ENCODE results near the gene REXO1.

- no peak for TF ChIP-seq POLR2A (IDR thresholded peaks at IDR 0.05; ENCODE audit: low read length)
- TF ChIP-seq GATA1 (IDR thresholded peaks at IDR 0.05; ENCODE audit: low read depth, low read length), result no peak
Observed at GRCh38 chr19:1837222-1837565, 11.1 kb downstream of the REXO1 start.

Measured in erythroblast (primary cell).